SK-N-SH (cell line): ENCODE data around the gene KY. TPM values are rescaled to one million over a fixed set of nuclear protein-coding genes. Genes with fewer than 3 reads are reported as not detected.

Experiments used
- CTCF ChIA-PET: fragments of 300-600, 350-600 bp; formaldehyde crosslinking; extraction: SDS; loops from one replicate; lab custom pipeline; 2021; lab: Yijun Ruan, JAX
- POLR2A ChIA-PET: fragments of 350-600 bp; sonication (Branson Sonifier 250); formaldehyde crosslinking; extraction: SDS; loops from one replicate; lab custom pipeline; 2020; ENCODE audit warnings: antibody characterized with exemption, inconsistent platforms; lab: Yijun Ruan, JAX
- DNase-seq: peaks from one replicate; pipeline ENCODE4 v3.0.0; 2012
- H2AFZ ChIP-seq: fragments of 200-600 bp; sonication (generic); 2 replicates; pipeline ENCODE4 v1.8.1; 2016; ENCODE audit warnings: antibody characterized with exemption, mild to moderate bottlenecking, low read depth
- H3F3A ChIP-seq: fragments of 200-600 bp; sonication (generic); replicated peaks from 2 replicates; pipeline ENCODE3; 2016; ENCODE audit warnings: antibody characterized with exemption, mild to moderate bottlenecking; ENCODE audit not compliant: insufficient read depth
- H3K27ac ChIP-seq, 2 experiments: fragments of 200-500 bp in 1 of 2; fragments of 200-600 bp in 1 of 2; sonication (Bioruptor generic) in 1 of 2; sonication (generic), shearing (Covaris generic) in 1 of 2; 2 replicates each; pipeline versions ENCODE4 v1.5.1 to v1.6.1; 2014 to 2016; ENCODE audit warnings: low read depth in 2 of 2, inconsistent platforms in 1 of 2, low read length in 1 of 2, mild to moderate bottlenecking in 1 of 2, mixed read lengths in 1 of 2
- H3K27me3 ChIP-seq: fragments of 200-600 bp; sonication (generic), shearing (Covaris generic); 2 replicates; pipeline ENCODE4 v1.6.1; 2016; ENCODE audit warnings: mixed run types; ENCODE audit not compliant: insufficient read depth
- H3K36me3 ChIP-seq, 2 experiments: fragments of 200-500 bp in 1 of 2; fragments of 200-600 bp in 1 of 2; sonication (Bioruptor generic) in 1 of 2; sonication (generic) in 1 of 2; replicated peaks in 1 of 2; 2 replicates each; pipeline versions ENCODE3 to v1.5.1; 2014 to 2016; ENCODE audit warnings: low read length in 1 of 2, mild to moderate bottlenecking in 1 of 2; ENCODE audit not compliant: insufficient read depth in 2 of 2, control insufficient read depth in 1 of 2
- H3K4me1 ChIP-seq, 2 experiments: fragments of 200-500 bp in 1 of 2; fragments of 200-600 bp in 1 of 2; sonication (Bioruptor generic) in 1 of 2; sonication (generic), shearing (Covaris generic) in 1 of 2; 2 replicates each; pipeline versions ENCODE4 v1.5.1 to v1.6.1; 2014 to 2016; ENCODE audit warnings: low read depth in 1 of 2, low read length in 1 of 2, mixed run types in 1 of 2; ENCODE audit not compliant: insufficient read depth in 2 of 2, control insufficient read depth in 1 of 2
- H3K4me2 ChIP-seq: fragments of 200-600 bp; sonication (generic), shearing (Covaris generic); 2 replicates; pipeline ENCODE4 v1.6.1; 2017; ENCODE audit warnings: mixed run types
- H3K4me3 ChIP-seq, 2 experiments: fragments of 200-500 bp in 1 of 2; fragments of 200-600 bp in 1 of 2; sonication (Bioruptor generic) in 1 of 2; sonication (generic), shearing (Covaris generic) in 1 of 2; 2 replicates each; pipeline versions ENCODE4 v1.5.1 to v1.8.1; 2014 to 2016; ENCODE audit warnings: low read depth in 2 of 2, inconsistent platforms in 1 of 2, low read length in 1 of 2, mild to moderate bottlenecking in 1 of 2, mixed read lengths in 1 of 2, moderate library complexity in 1 of 2
- H3K79me2 ChIP-seq: fragments of 200-600 bp; sonication (generic); 2 replicates; pipeline ENCODE4 v1.8.1; 2017; ENCODE audit warnings: mild to moderate bottlenecking; ENCODE audit not compliant: insufficient read depth
- H3K9ac ChIP-seq: fragments of 200-600 bp; sonication (generic); 2 replicates; pipeline ENCODE4 v1.6.1; 2017; ENCODE audit warnings: mixed run types
- H3K9me2 ChIP-seq: fragments of 200-600 bp; sonication (generic); 2 replicates; pipeline ENCODE4 v1.6.1; 2017; ENCODE audit warnings: mixed run types
- H3K9me3 ChIP-seq: fragments of 200-600 bp; sonication (generic); 2 replicates; pipeline ENCODE4 v1.6.1; 2017; ENCODE audit warnings: mixed run types, mild to moderate bottlenecking, moderate library complexity
- H4K20me1 ChIP-seq: fragments of 200-600 bp; sonication (generic); 2 replicates; pipeline ENCODE4 v1.6.1; 2017; ENCODE audit warnings: mild to moderate bottlenecking, mixed run types; ENCODE audit not compliant: insufficient read depth
- CHD2 ChIP-seq: fragments of 150-350 bp; IDR thresholded peaks from 2 replicates; pipeline ENCODE4 v1.6.1; 2018; ENCODE audit warnings: low read length; ENCODE audit not compliant: partially characterized antibody
- CTCF ChIP-seq: fragments of 200-600 bp; sonication (generic); IDR thresholded peaks from 2 replicates; pipeline ENCODE4 v1.6.1; 2017; ENCODE audit warnings: antibody characterized with exemption, mild to moderate bottlenecking, moderate library complexity
- GABPA ChIP-seq: IDR thresholded peaks from 2 replicates; pipeline ENCODE4 v1.4.0; 2012; ENCODE audit warnings: low read depth, mild to moderate bottlenecking
- IRF3 ChIP-seq: fragments of 150-350 bp; IDR thresholded peaks from 2 replicates; pipeline ENCODE4 v1.6.1; 2016; ENCODE audit warnings: mild to moderate bottlenecking, low read depth, low read length
- MAX ChIP-seq: IDR thresholded peaks from 2 replicates; pipeline ENCODE4 v1.4.0; 2012; ENCODE audit warnings: low read depth
- MEF2A ChIP-seq: IDR thresholded peaks from 2 replicates; pipeline ENCODE4 v1.4.0; 2012; ENCODE audit warnings: low read depth, borderline replicate concordance
- NRF1 ChIP-seq: IDR thresholded peaks from 2 replicates; pipeline ENCODE4 v1.6.1; 2012; ENCODE audit warnings: low read depth, mild to moderate bottlenecking, low read length
- REST ChIP-seq: IDR thresholded peaks from 2 replicates; pipeline ENCODE4 v1.6.1; 2012; ENCODE audit warnings: mild to moderate bottlenecking, low read depth, low read length, moderate library complexity
- RFX5 ChIP-seq: IDR thresholded peaks from 2 replicates; pipeline ENCODE4 v1.6.1; 2012; ENCODE audit warnings: mild to moderate bottlenecking, improper control_type of control experiment, low read length
- RXRA ChIP-seq: IDR thresholded peaks from 2 replicates; pipeline ENCODE4 v1.4.0; 2012; ENCODE audit warnings: low read depth, mild to moderate bottlenecking, borderline replicate concordance
- SIN3A ChIP-seq: IDR thresholded peaks from 2 replicates; pipeline ENCODE4 v1.6.1; 2012; ENCODE audit warnings: low read depth, mild to moderate bottlenecking, low read length, moderate library complexity, borderline replicate concordance
- TCF12 ChIP-seq: IDR thresholded peaks from 2 replicates; pipeline ENCODE4 v1.4.0; 2012
- TEAD4 ChIP-seq: IDR thresholded peaks from 2 replicates; pipeline ENCODE4 v1.4.0; 2012; ENCODE audit warnings: mild to moderate bottlenecking, borderline replicate concordance; ENCODE audit not compliant: insufficient read depth
- USF1 ChIP-seq: IDR thresholded peaks from 2 replicates; pipeline ENCODE4 v1.4.0; 2012; ENCODE audit warnings: low read depth, borderline replicate concordance
- WGBS: methylation state at CpG from one replicate; pipeline ENCODE4 v1.1.6; 2017; ENCODE audit warnings: low lambda C conversion rate; 5-methylcytosine and 5-hydroxymethylcytosine counted together
- polyA plus RNA-seq, 3 experiments: library from polyadenylated mRNA; depleted of rRNA; stranded (reverse); fragments of >200 nt; gene quantifications; 2 replicates each; pipeline ENCODE4 v1.2.3, GENCODE V29; 2012

KY gene
- polyA plus RNA-seq, 1 of the 3 experiments (the other 2 are of a cell fraction), result 2.4 TPM

- 17% methylated on average over 1 of the region's 3 CpGs for WGBS
- Histone ChIP-seq H3K27me3 (no peaks in the 10 kb centered on the region), H3K36me3 (no peaks in the 10 kb centered on the region), H4K20me1 (no peaks in the 10 kb centered on the region), H3K9me3 (no peaks in the 10 kb centered on the region), H3K9ac (no peak overlapping the region), H3K4me1 (peaks cover 3 to 28% of the 10 kb centered on the region in 2 experiments; a peak in 3 of 4 replicates), H3K9me2 (no peaks in the 10 kb centered on the region), H3F3A (peaks cover 14% of the 10 kb centered on the region), H3K4me2 (peak overlapping the region; percentile 70; the same call in 1 of the 2 replicates), H3K27ac (peak overlapping the region in 1 of 2 experiments; percentile 63; a peak in 1 of 4 replicates), H2AFZ (no peak overlapping the region), H3K79me2 (no peaks in the 10 kb centered on the region), H3K4me3 (no peak overlapping the region)
- TF ChIP-seq USF1 (no peak), TCF12 (no peak), IRF3 (no peak), RXRA (no peak), GABPA (no peak), CHD2 (no peak), MEF2A (no peak), RFX5 (no peak), CTCF (no peak), REST (no peak), TEAD4 (no peak), MAX (no peak), SIN3A (no peak), NRF1 (no peak)
- no peak for DNase-seq
- ChIA-PET POLR2A (no interaction called here), CTCF (interaction anchor here (0.9 to 1.2 kb wide), 2 partner anchors 23 to 25 kb away, joined by 3 to 4 read pairs; no protein-coding TSS in a partner anchor)
Measured at GRCh38 chr3:134667956-134668355, 17.1 kb upstream of the KY start.
